Measurements from ENCODE around the gene PCBP2. TPM values are rescaled to one million over a fixed set of nuclear protein-coding genes. Genes with fewer than 3 reads are reported as not detected.

Gene PCBP2
- total RNA-seq, 1 experiment from 2014 or later = 856 TPM

GRCh38 chr12:53501615-53502181 is 49.8 kb downstream of the PCBP2 start:
- H3K27ac ChIP-seq (ENCODE audit: low read depth, low read length) = peak overlapping the region; percentile 90
- peak overlapping the region; percentile 88 for H3K9ac ChIP-seq (ENCODE audit: low read length)
- H3K27me3 ChIP-seq (ENCODE audit: insufficient read depth, low read length) = no peaks in the 10 kb centered on the region
- RAD21 ChIA-PET (ENCODE audit: low non-redundant PET in 1 of 2, low total read pairs in 2 of 2, uncharacterized antibody in 2 of 2, unreplicated experiment in 2 of 2) = no interaction called here
- H2AFZ ChIP-seq (ENCODE audit: low read depth, low read length, poor library complexity, severe bottlenecking) = no peak overlapping the region
- peaks cover 10 to 34% of the 10 kb centered on the region in 2 experiments for H3K4me1 ChIP-seq (ENCODE audit: control insufficient read depth in 1 of 2, insufficient read depth in 2 of 2, low read length in 2 of 2)
- H3K4me3 ChIP-seq (replicated peaks in 1 of 2; ENCODE audit: low read depth in 1 of 2, low read length in 2 of 2) = peak overlapping the region; percentile 75 to 87
- H3K4me2 ChIP-seq (ENCODE audit: low read length) = peak overlapping the region; percentile 89
- H4K20me1 ChIP-seq (ENCODE audit: insufficient read depth) = no peaks in the 10 kb centered on the region
- peaks cover 0 to 7% of the 10 kb centered on the region in 2 experiments; a peak in 2 of 4 replicates for H3K36me3 ChIP-seq (ENCODE audit: control insufficient read depth in 1 of 2, insufficient read depth in 2 of 2, low read length in 2 of 2)
- H3K79me2 ChIP-seq (ENCODE audit: insufficient read depth, low read length) = peaks cover 16% of the 10 kb centered on the region
- no peak for ATAC-seq
- H3K9me3 ChIP-seq (ENCODE audit: control insufficient read depth in 1 of 2, insufficient read depth in 1 of 2, low read depth in 1 of 2, low read length in 2 of 2) = no peaks in the 10 kb centered on the region
- intact Hi-C loops (cut with micrococcal nuclease) = loop anchor here (2.0 kb wide), 1 partner anchor 181 kb away; the partner anchor contains the start of gene AAAS
- DNase-seq (ENCODE audit: low read depth, low spot score) = no peak
- POLR2A ChIA-PET = interaction anchor here (0.8 to 2.0 kb wide), 16 partner anchors 10 to 236 kb away, joined by 3 to 17 read pairs (median 4); partner anchors contain the start of genes AAAS, PRR13 and SP1
- TF ChIP-seq ZFX (IDR thresholded peaks at IDR 0.05) (no peak), POLR2AphosphoS5 (IDR thresholded peaks at IDR 0.05; ENCODE audit: low read depth, low read length) (peak; percentile 2; the same call in 1 of the 2 replicates), EZH2phosphoT487 (IDR thresholded peaks at IDR 0.05; ENCODE audit: borderline replicate concordance) (no peak), EZH2 (IDR thresholded peaks at IDR 0.05) (no peak), JUND (IDR thresholded peaks at IDR 0.05) (no peak), ZBTB33 (IDR thresholded peaks at IDR 0.05; ENCODE audit: extremely low read depth, insufficient replicate concordance, low read length) (no peak), TCF7L2 (IDR thresholded peaks at IDR 0.05; ENCODE audit: borderline replicate concordance, extremely low read depth, insufficient read depth, insufficient read length) (no peak), SRF (IDR thresholded peaks at IDR 0.05; ENCODE audit: low read depth) (no peak), EGR1 (IDR thresholded peaks at IDR 0.05; ENCODE audit: low read depth) (no peak), FOSL1 (IDR thresholded peaks at IDR 0.05; ENCODE audit: low read depth) (no peak), CBX3 (IDR thresholded peaks at IDR 0.05; ENCODE audit: low read depth) (no peak), SP1 (IDR thresholded peaks at IDR 0.05; ENCODE audit: low read depth) (no peak), CEBPB (IDR thresholded peaks at IDR 0.05; ENCODE audit: low read depth) (no peak), CTCF (IDR thresholded peaks at IDR 0.05 in 2 of 3, conservative IDR thresholded peaks at IDR 0.05 in 1 of 3; ENCODE audit: borderline replicate concordance in 1 of 3, insufficient read depth in 1 of 3, low read depth in 2 of 3, low read length in 2 of 3) (no peak), ELF1 (IDR thresholded peaks at IDR 0.05; ENCODE audit: borderline replicate concordance, low read depth) (no peak), RAD21 (IDR thresholded peaks at IDR 0.05; ENCODE audit: low read depth) (no peak), MAX (IDR thresholded peaks at IDR 0.05) (no peak), POLR2A (IDR thresholded peaks at IDR 0.05; ENCODE audit: borderline replicate concordance, extremely low read depth, insufficient read depth, insufficient read length) (peak; percentile 16)
- BruUV-seq (replicated peaks) = TSS peak; percentile 70
- no peaks in the 10 kb centered on the region for H3K9me2 ChIP-seq (ENCODE audit: insufficient read depth)
- CTCF ChIA-PET = interaction anchor here (0.9 to 2.5 kb wide), 12 partner anchors 25 to 436 kb away, joined by 3 to 29 read pairs (median 4); partner anchors contain the start of genes AAAS and ATP5MC2
